Transverse colon (tissue), 4 donors: Measurements from ENCODE around the gene NCKAP5. TPM values are rescaled to one million over a fixed set of nuclear protein-coding genes. Genes with fewer than 3 reads are reported as not detected.

ENCODE experiments used
- DNase-seq: peaks from one replicate; pipeline ENCODE4 v3.0.0-alpha.2; 2019
- H3K27ac ChIP-seq, 4 donors: fragments of 200-600 bp; sonication (generic); 2 replicates each; pipeline ENCODE4 v1.5.1; 2016 to 2018; ENCODE audit warnings: inconsistent platforms in 4 of 4
- H3K27me3 ChIP-seq: fragments of 200-600 bp; sonication (generic); 2 replicates; pipeline ENCODE4 v1.5.1; 2017; ENCODE audit warnings: inconsistent platforms
- H3K36me3 ChIP-seq, 4 donors: fragments of 200-600 bp; sonication (generic); 2 replicates each; pipeline ENCODE4 v1.5.1; 2017 to 2019; ENCODE audit warnings: inconsistent platforms in 4 of 4
- H3K4me1 ChIP-seq, 4 donors: fragments of 200-600 bp; sonication (generic); 2 replicates each; pipeline ENCODE4 v1.5.1; 2017 to 2020; ENCODE audit warnings: inconsistent platforms in 4 of 4
- H3K4me3 ChIP-seq, 4 donors: fragments of 200-600 bp; sonication (generic); 1 replicate in 1 of 4; 2 replicates in 3 of 4; pipeline versions ENCODE4 v1.5.1 to v1.6.1; 2017 to 2019; ENCODE audit warnings: inconsistent platforms in 4 of 4
- H3K9me3 ChIP-seq, 2 donors: fragments of 200-600 bp; sonication (generic); 2 replicates each; pipeline ENCODE4 v1.5.1; 2017 to 2019; ENCODE audit warnings: inconsistent platforms in 2 of 2
- EP300 ChIP-seq: sonication (generic); formaldehyde crosslinking; IDR thresholded peaks from one replicate; pipeline ENCODE4 v1.6.1; 2017; ENCODE audit warnings: antibody characterized with exemption, low read depth
- POLR2A ChIP-seq: fragments of 450-650 bp; IDR thresholded peaks from one replicate; pipeline ENCODE4 v1.6.1; 2016; ENCODE audit warnings: antibody characterized with exemption, mild to moderate bottlenecking, moderate library complexity
- POLR2AphosphoS5 ChIP-seq, 3 donors: sonication (generic); formaldehyde crosslinking; IDR thresholded peaks; one replicate each; pipeline ENCODE4 v1.6.1; 2016; ENCODE audit warnings: antibody characterized with exemption in 3 of 3
- WGBS, 2 donors: methylation state at CpG; one replicate each; pipeline ENCODE4 v1.1.5; 2018; ENCODE audit warnings: low coverage in 1 of 2; 5-methylcytosine and 5-hydroxymethylcytosine counted together
- in situ Hi-C, 4 donors: fragments of 200-750 bp; cut with MboI; loops; one replicate each; pipeline versions ENCODE4 v1.15.0 to v1.15.1; 2017; ENCODE audit warnings: low sequenced_read_pairs in 3 of 4, low pct_ligation_motif_present in 1 of 4, low pct_unique_long_range_greater_than_20kb in 1 of 4
- intact Hi-C: fragments of 100-400 bp; cut with DNase I; formaldehyde crosslinking; loops from one replicate; pipeline ENCODE4 v1.15.1; 2023; ENCODE audit warnings: low total_unique reads
- total RNA-seq, 4 donors: library from RNA; depleted of rRNA; stranded (reverse); fragments of >200 nt; gene quantifications; one replicate each; pipeline ENCODE4 v1.1.0, GENCODE V29; 2016
- TF ChIP-seq, protein P1 (sequence below), 5 experiments: fragments of 200-600 bp in 3 of 5; fragments of 450-650 bp in 2 of 5; sonication (generic) in 3 of 5; IDR thresholded peaks; 1 replicate in 2 of 5; 2 replicates in 3 of 5; pipeline ENCODE4 v1.5.1; 2016 to 2017; ENCODE audit warnings: antibody characterized with exemption in 5 of 5, inconsistent platforms in 3 of 5, mild to moderate bottlenecking in 2 of 5, moderate library complexity in 1 of 5

Gene NCKAP5
- total RNA-seq, 4 donors from 2014 or later = 1.1 to 10.9 (median 5.0) TPM

DNA sequence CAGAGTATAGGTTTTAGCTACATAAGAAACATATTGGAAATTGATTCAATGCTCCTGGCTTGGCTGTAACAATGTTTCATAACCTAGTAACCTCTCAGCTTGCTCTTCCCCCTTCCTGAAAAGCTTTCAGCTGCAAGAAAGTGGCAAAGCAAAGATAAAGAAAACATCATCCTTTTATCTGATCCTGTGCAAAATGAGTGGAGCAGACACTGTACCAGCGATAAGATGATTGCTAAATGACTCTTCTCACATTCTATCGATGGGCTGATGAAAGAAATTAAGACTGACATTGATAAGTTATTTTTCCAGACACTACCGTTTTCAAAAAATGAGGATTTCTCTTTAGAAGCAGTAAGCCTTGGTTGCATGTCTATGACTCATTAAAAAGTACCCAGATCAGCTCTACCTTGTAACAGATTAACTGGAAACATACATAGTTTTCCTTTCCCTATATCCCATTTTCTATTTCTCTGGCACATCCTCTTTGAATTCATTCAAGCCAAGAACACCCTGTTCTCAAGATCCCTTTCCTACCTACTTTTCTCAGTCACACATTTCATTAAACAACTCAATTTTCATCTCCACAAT lies 811.2 kb downstream of the NCKAP5 start:
- intact Hi-C loops = no loop called here

DNA sequence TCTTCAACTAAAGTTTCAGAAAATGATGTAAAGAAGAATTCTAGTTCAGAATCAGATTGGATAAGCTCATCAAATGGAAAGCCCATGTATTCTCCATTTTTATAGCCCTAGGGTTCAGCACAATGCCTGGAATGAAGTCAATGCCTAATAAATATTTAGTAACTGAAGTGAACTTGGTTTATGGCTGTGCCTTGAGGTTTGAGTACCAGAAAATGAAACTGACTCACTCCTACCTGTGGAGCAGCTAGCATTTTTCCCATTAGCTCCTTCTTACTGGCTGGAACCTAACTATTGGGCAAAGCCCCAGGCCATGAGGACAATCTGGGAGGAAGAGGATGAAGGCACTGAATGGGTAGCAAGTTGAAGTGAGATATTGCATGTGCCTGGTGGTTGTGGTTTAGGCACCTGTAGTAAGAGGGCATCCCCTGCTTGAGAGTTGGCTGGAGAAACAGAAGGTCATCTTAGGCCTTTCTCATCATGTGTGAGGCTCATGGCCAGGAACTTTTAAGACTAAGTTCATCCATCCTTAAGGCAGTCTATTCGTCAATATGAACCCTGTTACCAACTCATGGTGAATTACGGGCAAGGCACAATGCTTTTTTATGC lies 813.3 kb downstream of the NCKAP5 start:
- no peak for DNase-seq
- WGBS, 2 donors = 97 to 100% methylated on average over 2 of the region's 2 CpGs
- Histone ChIP-seq H3K27ac (no peak overlapping the region), H3K36me3 (no peaks in the 10 kb centered on the region), H3K4me3 (no peak overlapping the region), H3K4me1 (no peaks in the 10 kb centered on the region), H3K27me3 (no peaks in the 10 kb centered on the region), H3K9me3 (no peaks in the 10 kb centered on the region)
- TF ChIP-seq, protein P1, sequence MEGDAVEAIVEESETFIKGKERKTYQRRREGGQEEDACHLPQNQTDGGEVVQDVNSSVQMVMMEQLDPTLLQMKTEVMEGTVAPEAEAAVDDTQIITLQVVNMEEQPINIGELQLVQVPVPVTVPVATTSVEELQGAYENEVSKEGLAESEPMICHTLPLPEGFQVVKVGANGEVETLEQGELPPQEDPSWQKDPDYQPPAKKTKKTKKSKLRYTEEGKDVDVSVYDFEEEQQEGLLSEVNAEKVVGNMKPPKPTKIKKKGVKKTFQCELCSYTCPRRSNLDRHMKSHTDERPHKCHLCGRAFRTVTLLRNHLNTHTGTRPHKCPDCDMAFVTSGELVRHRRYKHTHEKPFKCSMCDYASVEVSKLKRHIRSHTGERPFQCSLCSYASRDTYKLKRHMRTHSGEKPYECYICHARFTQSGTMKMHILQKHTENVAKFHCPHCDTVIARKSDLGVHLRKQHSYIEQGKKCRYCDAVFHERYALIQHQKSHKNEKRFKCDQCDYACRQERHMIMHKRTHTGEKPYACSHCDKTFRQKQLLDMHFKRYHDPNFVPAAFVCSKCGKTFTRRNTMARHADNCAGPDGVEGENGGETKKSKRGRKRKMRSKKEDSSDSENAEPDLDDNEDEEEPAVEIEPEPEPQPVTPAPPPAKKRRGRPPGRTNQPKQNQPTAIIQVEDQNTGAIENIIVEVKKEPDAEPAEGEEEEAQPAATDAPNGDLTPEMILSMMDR (IDR thresholded peaks at IDR 0.05) = no peak
- TF ChIP-seq POLR2AphosphoS5 (IDR thresholded peaks at IDR 0.05) (no peak), EP300 (no peak), POLR2A (no peak)
- in situ Hi-C loops = no loop called here
- intact Hi-C loops = no loop called here

More for the DNA sequence above, 811.2 kb downstream of the NCKAP5 start:
- no peaks in the 10 kb centered on the region for H3K36me3 ChIP-seq
- TF ChIP-seq EP300 = no peak
- TF ChIP-seq POLR2A = no peak
- TF ChIP-seq POLR2AphosphoS5 (IDR thresholded peaks at IDR 0.05) = no peak
- TF ChIP-seq, protein P1 (IDR thresholded peaks at IDR 0.05) = no peak
- no peak for DNase-seq
- in situ Hi-C loops = no loop called here
- H3K4me3 ChIP-seq = no peak overlapping the region
- H3K27ac ChIP-seq = no peak overlapping the region
- H3K27me3 ChIP-seq = no peaks in the 10 kb centered on the region
- 70 to 77% methylated on average over 3 of the region's 3 CpGs for WGBS, 2 donors
- no peaks in the 10 kb centered on the region for H3K4me1 ChIP-seq
- no peaks in the 10 kb centered on the region for H3K9me3 ChIP-seq

DNA sequence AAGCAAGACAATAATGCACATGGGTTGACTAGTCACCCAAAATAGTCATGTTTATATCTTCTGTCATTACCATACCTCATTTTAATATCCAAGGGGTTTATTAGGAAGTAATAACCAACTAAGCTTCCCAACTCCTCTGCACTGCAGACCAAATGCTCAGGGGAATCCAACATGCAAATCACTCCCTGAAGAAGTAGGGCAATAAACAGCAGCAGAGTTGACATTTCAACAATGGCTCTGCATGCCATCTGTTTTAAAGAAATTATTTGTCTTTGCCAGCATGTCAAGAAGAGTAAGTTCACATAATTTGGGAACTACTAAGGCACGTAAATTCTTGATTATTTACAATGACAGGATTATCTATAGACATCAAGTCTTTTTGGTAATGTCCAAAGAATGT lies 813.9 kb downstream of the NCKAP5 start:
- in situ Hi-C loops = no loop called here
- H3K27ac ChIP-seq = no peak overlapping the region
- no peaks in the 10 kb centered on the region for H3K9me3 ChIP-seq
- H3K36me3 ChIP-seq = no peaks in the 10 kb centered on the region
- H3K27me3 ChIP-seq = no peaks in the 10 kb centered on the region
- no peak overlapping the region for H3K4me3 ChIP-seq
- intact Hi-C loops = no loop called here
- TF ChIP-seq, protein P1 (IDR thresholded peaks at IDR 0.05) = no peak
- no peak for TF ChIP-seq POLR2AphosphoS5 (IDR thresholded peaks at IDR 0.05)
- DNase-seq = no peak
- WGBS, 2 donors = 50 to 56% methylated on average over 1 of the region's 1 CpG
- no peaks in the 10 kb centered on the region for H3K4me1 ChIP-seq

DNA sequence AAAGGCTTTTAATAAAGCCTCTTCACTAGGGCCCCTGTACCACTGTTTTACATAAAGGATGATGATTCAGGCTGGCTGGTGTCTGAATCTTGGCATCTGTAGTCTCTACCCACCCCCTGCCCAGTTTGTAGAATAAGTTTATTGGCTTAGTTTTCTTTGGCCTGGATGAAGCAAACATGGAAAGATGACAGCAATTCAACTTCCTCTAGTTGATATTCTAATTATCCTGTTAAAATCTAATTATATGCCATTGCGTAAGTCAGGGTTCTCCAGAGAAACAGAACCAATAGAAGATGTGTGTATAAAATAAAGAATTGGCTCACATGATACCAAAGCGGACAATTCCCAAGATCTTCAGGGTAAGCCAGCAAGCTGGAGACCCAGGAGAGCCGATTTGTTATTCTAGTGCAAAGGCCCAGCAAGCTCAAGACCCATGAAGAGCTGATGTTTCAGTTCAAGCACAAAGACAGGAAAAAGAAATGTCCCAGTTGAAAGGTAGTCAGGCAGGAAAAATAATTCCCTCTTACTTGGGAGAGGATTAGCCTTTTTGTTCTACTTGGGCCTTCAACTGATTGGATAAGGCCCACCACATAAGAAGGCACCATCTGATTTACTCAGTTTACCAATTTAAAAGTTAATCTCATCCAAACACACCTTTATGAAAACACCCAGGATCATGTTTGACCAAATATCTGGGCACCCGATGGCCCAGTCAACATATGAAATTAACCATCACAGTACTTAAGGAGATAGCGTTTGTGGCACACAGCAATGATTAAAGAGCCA lies 815.6 kb downstream of the NCKAP5 start:
- no peaks in the 10 kb centered on the region for H3K27me3 ChIP-seq
- H3K9me3 ChIP-seq = no peaks in the 10 kb centered on the region
- 92 to 93% methylated on average over 5 of the region's 5 CpGs for WGBS, 2 donors
- H3K4me3 ChIP-seq = no peak overlapping the region
- intact Hi-C loops (no loop called here), in situ Hi-C loops (no loop called here)
- no peaks in the 10 kb centered on the region for H3K36me3 ChIP-seq
- TF ChIP-seq POLR2AphosphoS5 (IDR thresholded peaks at IDR 0.05) = no peak
- TF ChIP-seq, protein P1 (IDR thresholded peaks at IDR 0.05) = no peak
- no peak for TF ChIP-seq EP300
- no peak for TF ChIP-seq POLR2A
- no peak for DNase-seq
- H3K27ac ChIP-seq = no peak overlapping the region
- H3K4me1 ChIP-seq = no peaks in the 10 kb centered on the region
